ENCODE results near the gene COPS8. TPM values are rescaled to one million over a fixed set of nuclear protein-coding genes. Genes with fewer than 3 reads are reported as not detected.

The COPS8 gene
- total and polyA plus RNA-seq, 2 experiments from 2014 or later: 120 to 130 TPM

DNA sequence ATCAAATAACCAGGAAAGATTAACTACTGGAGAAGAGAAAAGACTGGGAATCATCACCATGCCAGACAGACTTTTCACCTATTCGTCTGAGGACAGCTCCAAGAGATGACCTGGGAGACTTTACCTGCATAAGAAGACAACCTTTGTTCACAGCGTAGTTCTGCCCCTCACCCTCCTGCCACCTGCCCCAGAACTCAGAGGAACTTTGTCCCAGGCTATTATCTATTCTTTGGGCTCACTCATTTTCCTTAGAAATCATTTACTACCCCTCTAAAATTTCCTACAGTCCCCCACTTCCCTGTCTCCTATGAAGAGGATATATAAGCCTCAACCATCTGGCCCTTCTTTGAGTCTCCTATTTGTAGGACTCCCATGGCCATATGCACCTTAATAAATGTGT lies 19.3 kb upstream of the COPS8 start:
- Histone ChIP-seq H3K27ac (ENCODE audit: low read depth) (no peak overlapping the region), H2AFZ (no peak overlapping the region), H3K4me2 (no peak overlapping the region), H4K20me1 (replicated peaks; ENCODE audit: insufficient read depth) (no peaks in the 10 kb centered on the region), H3K36me3 (ENCODE audit: insufficient read depth) (no peaks in the 10 kb centered on the region), H3K4me3 (no peak overlapping the region), H3K9me2 (ENCODE audit: insufficient read depth) (no peaks in the 10 kb centered on the region), H3K27me3 (ENCODE audit: insufficient read depth) (no peaks in the 10 kb centered on the region), H3F3A (replicated peaks; ENCODE audit: low read depth) (no peaks in the 10 kb centered on the region), H3K79me2 (replicated peaks; ENCODE audit: insufficient read depth) (no peaks in the 10 kb centered on the region), H3K4me1 (ENCODE audit: insufficient read depth) (no peaks in the 10 kb centered on the region)
- H3K27me3 Mint-ChIP-seq (ENCODE audit: insufficient read depth, low read depth, poor library complexity): peaks cover 2% of the 10 kb centered on the region
- no peaks in the 10 kb centered on the region for H3K4me1 Mint-ChIP-seq
- H3K4me3 Mint-ChIP-seq: no peak overlapping the region
- no peak for DNase-seq (ENCODE audit: low spot score)
- TF ChIP-seq POLR2AphosphoS5 (IDR thresholded peaks at IDR 0.05; ENCODE audit: low read depth): no peak
- no peak for TF ChIP-seq EZH2 (IDR thresholded peaks at IDR 0.05; ENCODE audit: low read depth, unreplicated experiment)
- TF ChIP-seq NANOG (IDR thresholded peaks at IDR 0.05; ENCODE audit: borderline replicate concordance): no peak
- no peak for TF ChIP-seq CREB1 (CRISPR knock-in tag; IDR thresholded peaks at IDR 0.05; ENCODE audit: low read depth)
- TF ChIP-seq ZNF114 (CRISPR knock-in tag; IDR thresholded peaks at IDR 0.05): no peak
- TF ChIP-seq, protein P1, sequence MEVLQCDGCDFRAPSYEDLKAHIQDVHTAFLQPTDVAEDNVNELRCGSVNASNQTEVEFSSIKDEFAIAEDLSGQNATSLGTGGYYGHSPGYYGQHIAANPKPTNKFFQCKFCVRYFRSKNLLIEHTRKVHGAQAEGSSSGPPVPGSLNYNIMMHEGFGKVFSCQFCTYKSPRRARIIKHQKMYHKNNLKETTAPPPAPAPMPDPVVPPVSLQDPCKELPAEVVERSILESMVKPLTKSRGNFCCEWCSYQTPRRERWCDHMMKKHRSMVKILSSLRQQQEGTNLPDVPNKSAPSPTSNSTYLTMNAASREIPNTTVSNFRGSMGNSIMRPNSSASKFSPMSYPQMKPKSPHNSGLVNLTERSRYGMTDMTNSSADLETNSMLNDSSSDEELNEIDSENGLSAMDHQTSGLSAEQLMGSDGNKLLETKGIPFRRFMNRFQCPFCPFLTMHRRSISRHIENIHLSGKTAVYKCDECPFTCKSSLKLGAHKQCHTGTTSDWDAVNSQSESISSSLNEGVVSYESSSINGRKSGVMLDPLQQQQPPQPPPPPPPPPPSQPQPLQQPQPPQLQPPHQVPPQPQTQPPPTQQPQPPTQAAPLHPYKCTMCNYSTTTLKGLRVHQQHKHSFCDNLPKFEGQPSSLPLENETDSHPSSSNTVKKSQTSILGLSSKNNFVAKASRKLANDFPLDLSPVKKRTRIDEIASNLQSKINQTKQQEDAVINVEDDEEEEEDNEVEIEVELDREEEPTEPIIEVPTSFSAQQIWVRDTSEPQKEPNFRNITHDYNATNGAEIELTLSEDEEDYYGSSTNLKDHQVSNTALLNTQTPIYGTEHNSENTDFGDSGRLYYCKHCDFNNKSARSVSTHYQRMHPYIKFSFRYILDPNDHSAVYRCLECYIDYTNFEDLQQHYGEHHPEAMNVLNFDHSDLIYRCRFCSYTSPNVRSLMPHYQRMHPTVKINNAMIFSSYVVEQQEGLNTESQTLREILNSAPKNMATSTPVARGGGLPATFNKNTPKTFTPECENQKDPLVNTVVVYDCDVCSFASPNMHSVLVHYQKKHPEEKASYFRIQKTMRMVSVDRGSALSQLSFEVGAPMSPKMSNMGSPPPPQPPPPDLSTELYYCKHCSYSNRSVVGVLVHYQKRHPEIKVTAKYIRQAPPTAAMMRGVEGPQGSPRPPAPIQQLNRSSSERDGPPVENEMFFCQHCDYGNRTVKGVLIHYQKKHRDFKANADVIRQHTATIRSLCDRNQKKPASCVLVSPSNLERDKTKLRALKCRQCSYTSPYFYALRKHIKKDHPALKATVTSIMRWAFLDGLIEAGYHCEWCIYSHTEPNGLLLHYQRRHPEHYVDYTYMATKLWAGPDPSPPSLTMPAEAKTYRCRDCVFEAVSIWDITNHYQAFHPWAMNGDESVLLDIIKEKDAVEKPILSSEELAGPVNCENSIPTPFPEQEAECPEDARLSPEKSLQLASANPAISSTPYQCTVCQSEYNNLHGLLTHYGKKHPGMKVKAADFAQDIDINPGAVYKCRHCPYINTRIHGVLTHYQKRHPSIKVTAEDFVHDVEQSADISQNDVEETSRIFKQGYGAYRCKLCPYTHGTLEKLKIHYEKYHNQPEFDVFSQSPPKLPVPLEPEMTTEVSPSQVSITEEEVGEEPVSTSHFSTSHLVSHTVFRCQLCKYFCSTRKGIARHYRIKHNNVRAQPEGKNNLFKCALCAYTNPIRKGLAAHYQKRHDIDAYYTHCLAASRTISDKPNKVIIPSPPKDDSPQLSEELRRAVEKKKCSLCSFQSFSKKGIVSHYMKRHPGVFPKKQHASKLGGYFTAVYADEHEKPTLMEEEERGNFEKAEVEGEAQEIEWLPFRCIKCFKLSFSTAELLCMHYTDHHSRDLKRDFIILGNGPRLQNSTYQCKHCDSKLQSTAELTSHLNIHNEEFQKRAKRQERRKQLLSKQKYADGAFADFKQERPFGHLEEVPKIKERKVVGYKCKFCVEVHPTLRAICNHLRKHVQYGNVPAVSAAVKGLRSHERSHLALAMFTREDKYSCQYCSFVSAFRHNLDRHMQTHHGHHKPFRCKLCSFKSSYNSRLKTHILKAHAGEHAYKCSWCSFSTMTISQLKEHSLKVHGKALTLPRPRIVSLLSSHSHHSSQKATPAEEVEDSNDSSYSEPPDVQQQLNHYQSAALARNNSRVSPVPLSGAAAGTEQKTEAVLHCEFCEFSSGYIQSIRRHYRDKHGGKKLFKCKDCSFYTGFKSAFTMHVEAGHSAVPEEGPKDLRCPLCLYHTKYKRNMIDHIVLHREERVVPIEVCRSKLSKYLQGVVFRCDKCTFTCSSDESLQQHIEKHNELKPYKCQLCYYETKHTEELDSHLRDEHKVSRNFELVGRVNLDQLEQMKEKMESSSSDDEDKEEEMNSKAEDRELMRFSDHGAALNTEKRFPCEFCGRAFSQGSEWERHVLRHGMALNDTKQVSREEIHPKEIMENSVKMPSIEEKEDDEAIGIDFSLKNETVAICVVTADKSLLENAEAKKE (CRISPR knock-in tag; IDR thresholded peaks at IDR 0.05): no peak
- TF ChIP-seq, protein P2, sequence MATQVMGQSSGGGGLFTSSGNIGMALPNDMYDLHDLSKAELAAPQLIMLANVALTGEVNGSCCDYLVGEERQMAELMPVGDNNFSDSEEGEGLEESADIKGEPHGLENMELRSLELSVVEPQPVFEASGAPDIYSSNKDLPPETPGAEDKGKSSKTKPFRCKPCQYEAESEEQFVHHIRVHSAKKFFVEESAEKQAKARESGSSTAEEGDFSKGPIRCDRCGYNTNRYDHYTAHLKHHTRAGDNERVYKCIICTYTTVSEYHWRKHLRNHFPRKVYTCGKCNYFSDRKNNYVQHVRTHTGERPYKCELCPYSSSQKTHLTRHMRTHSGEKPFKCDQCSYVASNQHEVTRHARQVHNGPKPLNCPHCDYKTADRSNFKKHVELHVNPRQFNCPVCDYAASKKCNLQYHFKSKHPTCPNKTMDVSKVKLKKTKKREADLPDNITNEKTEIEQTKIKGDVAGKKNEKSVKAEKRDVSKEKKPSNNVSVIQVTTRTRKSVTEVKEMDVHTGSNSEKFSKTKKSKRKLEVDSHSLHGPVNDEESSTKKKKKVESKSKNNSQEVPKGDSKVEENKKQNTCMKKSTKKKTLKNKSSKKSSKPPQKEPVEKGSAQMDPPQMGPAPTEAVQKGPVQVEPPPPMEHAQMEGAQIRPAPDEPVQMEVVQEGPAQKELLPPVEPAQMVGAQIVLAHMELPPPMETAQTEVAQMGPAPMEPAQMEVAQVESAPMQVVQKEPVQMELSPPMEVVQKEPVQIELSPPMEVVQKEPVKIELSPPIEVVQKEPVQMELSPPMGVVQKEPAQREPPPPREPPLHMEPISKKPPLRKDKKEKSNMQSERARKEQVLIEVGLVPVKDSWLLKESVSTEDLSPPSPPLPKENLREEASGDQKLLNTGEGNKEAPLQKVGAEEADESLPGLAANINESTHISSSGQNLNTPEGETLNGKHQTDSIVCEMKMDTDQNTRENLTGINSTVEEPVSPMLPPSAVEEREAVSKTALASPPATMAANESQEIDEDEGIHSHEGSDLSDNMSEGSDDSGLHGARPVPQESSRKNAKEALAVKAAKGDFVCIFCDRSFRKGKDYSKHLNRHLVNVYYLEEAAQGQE (IDR thresholded peaks at IDR 0.05; ENCODE audit: unreplicated experiment): no peak
- TF ChIP-seq EZH2phosphoT487 (IDR thresholded peaks at IDR 0.05; ENCODE audit: unreplicated experiment): no peak
- TF ChIP-seq, protein P3, sequence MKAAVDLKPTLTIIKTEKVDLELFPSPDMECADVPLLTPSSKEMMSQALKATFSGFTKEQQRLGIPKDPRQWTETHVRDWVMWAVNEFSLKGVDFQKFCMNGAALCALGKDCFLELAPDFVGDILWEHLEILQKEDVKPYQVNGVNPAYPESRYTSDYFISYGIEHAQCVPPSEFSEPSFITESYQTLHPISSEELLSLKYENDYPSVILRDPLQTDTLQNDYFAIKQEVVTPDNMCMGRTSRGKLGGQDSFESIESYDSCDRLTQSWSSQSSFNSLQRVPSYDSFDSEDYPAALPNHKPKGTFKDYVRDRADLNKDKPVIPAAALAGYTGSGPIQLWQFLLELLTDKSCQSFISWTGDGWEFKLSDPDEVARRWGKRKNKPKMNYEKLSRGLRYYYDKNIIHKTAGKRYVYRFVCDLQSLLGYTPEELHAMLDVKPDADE (IDR thresholded peaks at IDR 0.05): no peak
- no peak for TF ChIP-seq JUNB (IDR thresholded peaks at IDR 0.05; ENCODE audit: unreplicated experiment)
- TF ChIP-seq STAT1 (IDR thresholded peaks at IDR 0.05; ENCODE audit: unreplicated experiment): no peak
- no peak for TF ChIP-seq ZNF331 (CRISPR knock-in tag; IDR thresholded peaks at IDR 0.05; ENCODE audit: low read depth)
- TF ChIP-seq, protein P4, sequence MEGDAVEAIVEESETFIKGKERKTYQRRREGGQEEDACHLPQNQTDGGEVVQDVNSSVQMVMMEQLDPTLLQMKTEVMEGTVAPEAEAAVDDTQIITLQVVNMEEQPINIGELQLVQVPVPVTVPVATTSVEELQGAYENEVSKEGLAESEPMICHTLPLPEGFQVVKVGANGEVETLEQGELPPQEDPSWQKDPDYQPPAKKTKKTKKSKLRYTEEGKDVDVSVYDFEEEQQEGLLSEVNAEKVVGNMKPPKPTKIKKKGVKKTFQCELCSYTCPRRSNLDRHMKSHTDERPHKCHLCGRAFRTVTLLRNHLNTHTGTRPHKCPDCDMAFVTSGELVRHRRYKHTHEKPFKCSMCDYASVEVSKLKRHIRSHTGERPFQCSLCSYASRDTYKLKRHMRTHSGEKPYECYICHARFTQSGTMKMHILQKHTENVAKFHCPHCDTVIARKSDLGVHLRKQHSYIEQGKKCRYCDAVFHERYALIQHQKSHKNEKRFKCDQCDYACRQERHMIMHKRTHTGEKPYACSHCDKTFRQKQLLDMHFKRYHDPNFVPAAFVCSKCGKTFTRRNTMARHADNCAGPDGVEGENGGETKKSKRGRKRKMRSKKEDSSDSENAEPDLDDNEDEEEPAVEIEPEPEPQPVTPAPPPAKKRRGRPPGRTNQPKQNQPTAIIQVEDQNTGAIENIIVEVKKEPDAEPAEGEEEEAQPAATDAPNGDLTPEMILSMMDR (conservative IDR thresholded peaks at IDR 0.05; ENCODE audit: low read depth in 2 of 2): no peak
- ATAC-seq: no peak
- H3K27ac Mint-ChIP-seq: no peak overlapping the region
- H3K36me3 Mint-ChIP-seq (ENCODE audit: low read depth): 0 out of 3 replicates have a peak, but pooled peaks cover 3% of the 10 kb centered on the region
- H3K9me3 Mint-ChIP-seq: no peaks in the 10 kb centered on the region; the same call in 2 of the 3 replicates

All from GM23338 (cell line).